ENCODE data around the gene TRAPPC12.
A peak's percentile ranks its signal among the peaks of the same experiment; 100 is the strongest.
"Not testable (repeated sequence)": the region's sequence is repeated elsewhere in the genome, so short reads cannot be mapped to it uniquely, and the experiment has no call there.

TRAPPC12 gene

DNA sequence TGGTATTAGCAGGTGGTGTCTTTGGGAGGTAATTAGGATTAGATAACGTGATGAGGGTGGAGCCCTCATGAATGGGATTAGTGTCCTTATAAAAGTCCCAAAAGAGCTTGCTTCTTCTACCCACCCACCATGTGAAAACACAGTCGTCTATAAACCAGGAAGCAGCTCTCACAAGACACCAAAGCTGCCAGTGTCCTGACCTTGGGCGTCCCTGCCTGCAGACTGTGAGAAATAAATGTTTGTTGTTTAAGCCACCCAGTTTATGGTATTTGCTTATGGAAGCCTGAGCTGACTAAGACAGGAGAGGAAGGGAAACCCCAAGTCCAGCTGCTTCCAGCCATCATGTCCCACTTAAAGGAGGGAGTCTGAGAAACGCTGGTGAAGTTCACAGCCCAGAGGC is 126.3 kb downstream of the TRAPPC12 start:
- peak; percentile 50 for DNase-seq (ENCODE audit: low read depth)

- no peak for DNase-seq (ENCODE audit: low read depth)
Observed at GRCh38 chr2:3512086-3512485, 132.6 kb downstream of the TRAPPC12 start.

DNA sequence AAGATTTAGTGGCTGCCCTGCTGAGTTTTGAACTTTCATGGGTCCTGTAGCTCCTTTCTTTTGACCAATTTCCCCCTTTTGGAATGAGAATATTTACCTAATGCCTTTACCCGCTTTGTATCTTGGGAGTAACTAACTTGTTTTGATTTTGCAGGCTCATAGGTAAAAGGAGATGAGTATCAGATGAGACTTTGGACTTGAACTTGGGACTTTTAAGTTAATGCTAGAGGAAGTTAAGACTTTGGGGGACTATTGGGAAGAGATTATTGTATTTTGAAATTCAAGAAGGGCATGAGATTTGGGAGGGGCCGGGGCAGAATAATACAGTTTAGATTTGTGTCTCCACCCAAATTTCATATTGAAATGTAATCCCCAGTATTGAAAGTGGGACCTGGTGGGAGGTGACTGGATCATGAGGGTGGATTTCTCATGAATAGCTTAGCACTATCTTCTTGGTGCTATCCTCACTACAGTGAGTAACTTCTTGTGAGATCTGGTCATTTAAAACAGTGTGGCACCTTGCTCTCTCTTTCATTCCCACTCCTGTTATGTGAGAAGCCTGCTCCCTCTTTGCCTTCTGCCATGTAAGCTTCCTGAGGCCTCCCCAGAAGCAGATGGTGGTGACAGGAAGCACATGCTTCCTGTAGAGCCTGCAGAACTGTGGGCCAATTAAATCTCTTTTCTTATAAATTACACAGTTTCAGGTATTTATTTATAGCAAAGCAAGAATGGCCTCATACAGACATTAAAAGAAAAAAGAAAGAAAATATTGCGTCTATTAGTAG is 133.7 kb downstream of the TRAPPC12 start:
- no peak for DNase-seq (ENCODE audit: low read depth)

- not testable (repeated sequence) for DNase-seq (ENCODE audit: low read depth)
Observed at GRCh38 chr2:3515438-3515837, 135.9 kb downstream of the TRAPPC12 start.

DNA sequence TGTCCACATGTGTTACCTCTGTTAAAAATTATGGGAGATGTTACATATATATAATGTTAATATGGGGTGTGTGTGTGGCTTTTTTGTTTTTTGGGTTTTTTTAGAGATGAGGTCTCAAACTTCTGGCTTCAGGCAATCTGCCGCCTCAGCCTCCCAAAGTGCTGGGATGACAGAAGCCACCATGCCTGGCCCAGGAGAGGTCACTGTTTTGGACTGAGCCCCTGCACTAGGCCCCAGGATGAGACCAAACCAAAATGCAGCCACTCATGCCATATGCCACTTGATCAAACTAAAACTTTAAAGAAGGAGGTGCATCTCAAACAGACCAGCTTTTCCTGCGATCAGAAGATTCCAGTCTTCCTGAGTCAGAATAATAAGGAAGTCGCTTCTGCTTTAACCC is 137.3 kb downstream of the TRAPPC12 start:
- DNase-seq (ENCODE audit: low read depth) = no peak

DNA sequence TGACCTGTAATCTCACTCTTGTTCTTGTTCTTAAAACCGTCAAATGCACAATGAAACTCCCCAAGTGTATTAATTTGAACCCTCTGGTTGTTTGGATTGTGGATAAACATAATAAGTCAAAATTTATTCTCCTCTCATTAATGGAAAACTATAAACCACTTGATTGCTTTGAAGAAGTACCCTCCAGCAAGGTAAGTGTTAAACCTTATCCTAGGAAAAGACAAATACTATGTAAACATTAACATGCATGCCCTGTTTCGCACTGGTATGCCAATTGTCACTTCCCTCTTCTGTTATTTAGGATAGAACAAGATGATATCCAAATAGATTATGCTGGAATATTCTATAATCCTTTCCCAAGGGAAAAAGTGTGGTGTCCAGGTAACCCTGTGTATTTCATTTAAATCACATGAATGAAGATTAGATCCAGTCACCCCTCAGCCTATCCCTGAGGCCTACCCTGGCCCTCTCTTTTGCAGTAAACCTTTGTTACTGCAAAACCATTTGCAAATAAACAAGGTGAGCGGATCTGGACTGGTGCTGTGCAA is 138.5 kb downstream of the TRAPPC12 start:
- DNase-seq (ENCODE audit: low read depth) = no peak

- DNase-seq (ENCODE audit: low read depth) = peak; percentile 94
Observed at GRCh38 chr2:3518496-3519254, 139.2 kb downstream of the TRAPPC12 start.

DNA sequence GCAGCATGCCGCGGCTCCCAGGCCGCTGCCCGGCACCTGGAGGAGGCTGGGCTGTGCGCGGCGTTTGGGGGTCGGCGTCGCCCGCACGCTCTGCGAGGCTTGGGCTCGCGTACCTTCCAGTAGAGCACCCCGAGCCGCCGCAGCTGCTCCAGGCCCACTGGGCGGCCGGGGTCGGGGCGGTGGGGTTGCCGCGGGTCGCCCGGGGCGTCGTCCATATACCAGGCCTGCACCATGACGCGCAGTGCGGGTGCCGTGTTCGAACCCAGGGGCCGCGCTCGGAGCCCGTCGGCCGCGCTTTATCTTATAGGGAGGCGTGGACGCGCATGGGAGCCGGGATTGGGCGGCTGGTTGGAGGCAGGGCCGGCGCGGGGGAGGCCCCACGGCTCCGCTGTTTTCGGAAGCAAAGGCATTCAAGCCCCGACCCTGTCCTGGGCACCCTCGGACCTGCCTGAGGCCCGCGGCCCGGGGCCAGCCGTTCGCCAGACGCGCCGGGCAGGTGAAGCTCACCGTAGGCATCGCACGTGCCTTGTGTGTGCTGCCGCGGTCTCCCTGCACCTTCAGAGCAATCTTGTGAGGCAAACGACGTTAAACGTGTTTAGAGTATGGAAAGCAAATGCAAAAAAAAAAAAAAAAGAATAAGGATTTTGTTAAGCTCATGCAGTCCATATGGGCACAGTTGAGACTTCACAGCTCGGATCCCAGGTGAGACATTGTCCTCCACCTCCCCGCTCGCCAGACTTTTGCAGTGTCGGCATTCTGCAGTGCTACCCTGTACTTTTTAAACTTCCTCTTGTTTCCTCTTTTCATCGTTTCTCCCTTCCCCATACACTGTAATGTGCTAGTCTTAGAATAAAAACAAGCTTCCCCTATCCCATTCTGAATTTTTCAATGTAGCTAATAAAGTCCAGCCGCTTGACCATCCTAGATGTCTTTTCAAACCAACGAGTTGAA is 140.0 kb downstream of the TRAPPC12 start, which contains the start of gene ADI1:
ADI1 (minus strand) TSS at position 277 of the 951 bp plus-strand sequence; CDS start at position 233, 44 bp downstream.
- DNase-seq (ENCODE audit: low read depth) = peak; percentile 75

- DNase-seq (ENCODE audit: low read depth) = no peak
Observed at GRCh38 chr2:3520591-3520990, 141.1 kb downstream of the TRAPPC12 start.

GRCh38 chr2:3522961-3523421 is 143.5 kb downstream of the TRAPPC12 start:
- DNase-seq (ENCODE audit: low read depth) = no peak

DNA sequence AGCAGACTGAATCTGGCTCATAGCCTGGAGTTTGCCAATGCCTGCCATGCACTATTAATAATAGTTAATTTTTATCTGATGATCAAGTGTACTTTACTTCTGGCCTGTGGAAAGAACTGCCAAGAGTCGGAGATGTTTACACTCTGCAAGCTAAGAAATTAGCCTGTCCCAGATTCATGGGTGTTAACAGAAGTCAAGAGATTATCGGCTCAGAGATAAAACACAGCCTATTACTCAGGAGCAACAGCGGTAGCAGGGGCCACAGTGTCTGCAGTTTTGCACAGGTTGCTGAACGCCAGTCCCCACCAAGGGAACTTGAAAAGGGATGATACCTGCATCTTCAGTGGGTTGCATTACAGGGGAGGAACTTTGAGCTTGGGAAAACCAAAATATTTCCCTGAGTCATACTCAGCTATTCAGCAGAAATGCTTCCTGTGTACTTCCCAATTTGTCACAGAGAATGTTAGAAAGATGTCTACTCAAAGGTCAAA is 144.1 kb downstream of the TRAPPC12 start:
- peak; percentile 52 for DNase-seq (ENCODE audit: low read depth)

- no peak for DNase-seq (ENCODE audit: low read depth)
Observed at GRCh38 chr2:3526871-3527270, 147.4 kb downstream of the TRAPPC12 start.

GRCh38 chr2:3527886-3528785 is 148.6 kb downstream of the TRAPPC12 start:
- DNase-seq (ENCODE audit: low read depth) = no peak
